Activated CD8-positive, alpha-beta memory T cell treated with anti-CD3 and anti-CD28 coated beads for 1 hour (primary cell): ENCODE measurements around the gene FBN1.

Experiments
- DNase-seq, 2 donors: peaks; one replicate each; pipeline ENCODE4 v3.0.0-alpha.2; 2020; ENCODE audit warnings: low read depth in 1 of 2; ENCODE audit errors: extremely low read depth in 1 of 2

The FBN1 gene

DNA sequence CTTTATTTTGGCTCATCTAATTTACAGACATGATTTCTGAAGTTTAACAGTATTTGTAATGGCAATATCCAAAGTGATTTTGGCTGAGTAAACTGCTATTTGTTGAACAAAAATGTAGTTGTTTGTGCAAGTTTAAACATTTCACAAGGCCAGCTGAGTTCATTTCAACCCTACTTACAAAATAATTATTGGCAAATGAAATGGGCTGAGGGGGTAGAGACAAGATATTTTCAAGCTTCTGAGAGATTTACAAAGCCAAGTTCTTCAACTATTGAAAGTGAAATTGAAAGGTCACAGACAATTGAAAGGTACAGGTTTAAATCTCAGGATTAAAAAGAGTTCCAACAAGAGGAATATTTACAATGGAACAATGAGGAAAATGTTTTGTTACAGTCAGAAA, 237.2 kb downstream of the FBN1 start:
- DNase-seq = no peak

DNA sequence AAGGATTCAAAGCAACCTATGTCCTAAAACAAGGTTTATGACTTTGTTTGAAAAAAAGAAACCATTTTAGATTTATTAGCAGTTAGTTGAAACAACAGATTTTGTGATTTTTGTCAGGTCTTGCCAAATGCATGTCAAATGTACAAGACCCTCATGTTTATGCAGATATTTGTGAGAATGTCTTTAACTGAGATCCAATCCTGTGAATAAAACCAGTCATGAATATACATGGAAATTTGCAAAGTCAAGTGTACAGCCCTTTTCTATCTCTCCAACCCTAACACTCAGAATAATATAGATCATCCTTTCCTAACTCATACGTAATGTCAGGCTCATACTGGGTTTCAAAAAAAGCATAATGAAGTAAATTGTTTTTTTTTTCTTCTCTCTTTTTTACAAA, 237.9 kb downstream of the FBN1 start:
- no peak for DNase-seq

DNA sequence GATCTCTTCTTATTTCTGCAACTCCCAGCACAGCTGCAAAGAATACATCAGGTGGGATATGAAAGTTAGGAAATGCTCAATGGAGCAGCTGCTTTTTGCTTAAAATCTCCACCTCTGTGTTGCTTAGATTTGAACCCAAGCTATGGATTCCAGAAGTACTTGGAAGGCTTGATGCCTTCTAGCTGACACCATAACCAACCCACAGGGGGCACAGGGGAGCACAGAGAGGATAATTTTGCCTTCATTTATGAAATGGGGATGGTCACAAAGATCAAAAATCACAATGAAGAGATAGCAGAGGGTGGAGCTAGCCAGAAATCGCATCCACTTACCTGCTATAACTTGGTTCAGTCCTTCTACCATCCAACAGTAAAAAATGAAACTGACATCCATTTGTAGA, 238.6 kb downstream of the FBN1 start:
- no peak for DNase-seq

DNA sequence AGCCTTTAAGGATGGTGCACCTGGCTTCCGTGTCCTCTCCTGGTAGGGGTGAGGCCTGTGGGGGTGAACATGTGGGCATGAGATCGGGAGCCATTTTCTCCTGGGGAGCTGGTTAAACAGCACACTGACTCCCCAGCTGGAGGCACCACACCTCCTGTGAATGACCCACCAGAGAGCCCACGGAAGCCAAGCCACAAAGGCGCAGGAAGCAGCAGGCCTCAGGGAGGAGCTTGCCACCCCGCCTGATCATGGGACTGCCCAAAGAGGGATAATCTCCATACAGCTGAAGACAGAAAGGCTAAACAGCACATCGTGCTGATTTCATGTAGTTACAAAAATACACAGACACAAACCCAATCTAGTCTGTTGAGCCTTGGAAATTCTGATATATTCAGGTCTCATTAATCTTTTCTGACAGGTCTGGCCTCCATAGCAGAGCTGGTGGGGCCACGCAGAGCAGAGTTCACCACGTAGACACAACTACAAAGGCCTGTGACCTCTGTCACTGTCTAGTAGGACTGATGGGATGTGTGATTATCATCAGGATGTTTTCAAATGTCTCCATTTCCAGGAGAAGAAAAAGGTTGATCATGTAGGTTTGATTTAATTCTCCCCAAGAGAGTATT, 239.1 kb downstream of the FBN1 start:
- DNase-seq = no peak

DNA sequence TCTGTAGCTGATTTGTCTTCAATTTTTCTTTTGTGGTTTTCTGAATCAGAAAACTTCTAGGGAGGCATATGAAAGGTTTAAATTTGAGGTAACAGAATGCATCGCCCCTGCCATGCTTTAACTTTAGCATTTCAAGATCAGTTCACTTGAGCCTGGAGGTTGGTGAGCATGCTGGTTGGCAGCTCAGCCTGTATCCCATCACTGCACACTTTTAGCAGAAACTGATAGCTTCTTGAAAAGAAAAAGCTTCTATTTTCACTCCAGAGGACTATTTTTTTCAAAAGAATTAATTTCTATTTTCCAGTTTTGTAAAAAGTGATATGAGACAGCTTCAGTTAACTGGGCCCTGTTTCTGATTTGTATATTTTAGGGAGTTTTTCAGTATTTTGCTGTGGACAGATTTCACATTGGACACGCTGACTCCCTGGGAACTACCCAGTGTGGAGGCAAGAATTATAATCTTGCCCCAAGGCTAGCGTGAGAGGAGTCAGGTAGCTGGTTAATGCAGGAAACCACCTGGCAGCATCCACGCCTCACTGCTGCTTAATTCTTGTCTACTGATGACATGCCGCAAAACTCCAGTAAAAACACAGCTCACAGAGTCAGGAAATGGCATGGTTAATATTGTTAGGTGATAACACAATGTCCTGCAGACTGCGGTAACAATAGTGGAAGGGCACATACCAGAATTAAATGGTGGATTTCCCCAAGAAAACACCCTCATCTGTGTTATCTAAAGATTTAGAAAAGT, 242.9 kb downstream of the FBN1 start:
- no peak for DNase-seq

DNA sequence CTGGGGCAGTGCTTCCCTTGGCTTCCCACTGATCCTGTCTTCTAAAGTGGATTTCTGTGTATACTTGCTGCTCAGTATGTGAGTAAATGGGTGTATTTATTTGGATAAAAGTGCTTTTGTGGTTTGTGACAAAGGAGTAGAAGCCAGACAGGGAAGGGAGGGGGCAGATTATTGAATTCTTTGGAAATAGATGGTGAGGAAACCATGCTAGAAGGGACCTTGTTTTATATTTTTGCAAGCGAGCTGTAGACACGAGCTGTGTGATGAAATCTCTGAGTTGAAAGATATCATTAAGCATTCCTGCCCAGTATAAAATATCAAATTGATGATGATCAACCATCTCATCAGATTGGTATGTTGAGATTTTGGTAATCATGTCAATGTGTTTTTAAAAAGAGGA, 245.4 kb downstream of the FBN1 start:
- no peak for DNase-seq

DNA sequence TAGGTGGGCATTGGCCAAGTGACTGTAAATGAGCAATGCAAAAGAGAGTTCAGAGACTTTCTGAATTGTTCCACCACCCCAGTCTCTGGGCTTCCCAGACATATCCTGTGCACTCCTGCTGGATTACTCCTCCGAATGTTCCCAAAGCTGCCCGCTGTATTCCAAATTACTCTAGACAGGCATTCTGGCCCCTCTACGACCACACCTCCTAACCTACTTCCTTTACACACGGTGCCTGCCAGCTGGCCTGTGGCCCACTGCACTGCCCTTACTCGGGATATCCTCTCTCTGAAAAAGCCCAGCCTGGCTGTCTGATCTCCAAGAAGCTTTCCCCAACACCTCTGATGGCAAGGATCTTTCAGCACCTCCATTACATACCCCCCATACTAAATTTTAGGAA, 247.7 kb downstream of the FBN1 start:
- no peak for DNase-seq

DNA sequence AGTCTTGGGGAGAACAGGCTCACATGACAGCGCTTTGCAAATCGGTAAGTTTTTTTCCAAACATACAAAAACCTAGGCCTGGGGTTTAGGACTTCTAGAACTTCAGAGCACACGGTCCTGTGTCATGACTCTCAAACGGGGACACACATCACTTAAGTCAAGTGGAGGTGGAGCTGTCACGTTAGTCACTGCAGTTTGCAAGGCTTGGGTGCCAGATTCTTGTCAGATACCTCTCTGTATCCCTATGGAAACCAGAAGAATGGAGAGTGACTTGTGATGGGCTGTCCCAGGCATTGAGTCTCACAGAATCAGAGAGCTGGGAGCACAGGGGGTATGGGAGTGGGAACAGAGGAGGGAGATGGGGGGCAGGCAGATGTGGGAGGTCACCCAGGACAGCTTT, 249.5 kb downstream of the FBN1 start:
- DNase-seq = no peak

DNA sequence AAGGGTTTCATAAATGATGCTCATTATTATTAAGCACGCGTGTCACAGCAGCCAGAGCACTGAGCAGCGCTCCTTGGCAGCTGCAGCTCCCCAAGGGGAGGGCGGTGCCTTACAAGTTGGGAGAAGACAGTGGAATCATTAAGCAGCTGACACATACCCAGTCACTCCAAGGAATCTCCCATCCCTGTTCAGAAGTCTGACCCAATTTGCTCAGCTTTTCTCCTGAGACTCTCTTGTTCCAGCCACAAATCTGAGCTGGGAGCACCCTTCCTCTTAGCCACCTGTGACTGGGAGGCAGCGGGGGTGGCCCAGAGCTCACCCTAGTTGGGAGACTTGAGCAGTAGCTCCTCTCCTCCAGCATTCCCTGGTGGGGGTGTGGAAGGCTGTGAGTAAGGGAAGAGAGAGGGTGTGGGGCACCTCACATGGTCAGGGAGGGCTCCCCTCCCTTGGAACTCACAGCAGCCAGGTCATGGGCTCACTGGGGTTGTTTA, 249.9 kb downstream of the FBN1 start:
- no peak for DNase-seq

DNA sequence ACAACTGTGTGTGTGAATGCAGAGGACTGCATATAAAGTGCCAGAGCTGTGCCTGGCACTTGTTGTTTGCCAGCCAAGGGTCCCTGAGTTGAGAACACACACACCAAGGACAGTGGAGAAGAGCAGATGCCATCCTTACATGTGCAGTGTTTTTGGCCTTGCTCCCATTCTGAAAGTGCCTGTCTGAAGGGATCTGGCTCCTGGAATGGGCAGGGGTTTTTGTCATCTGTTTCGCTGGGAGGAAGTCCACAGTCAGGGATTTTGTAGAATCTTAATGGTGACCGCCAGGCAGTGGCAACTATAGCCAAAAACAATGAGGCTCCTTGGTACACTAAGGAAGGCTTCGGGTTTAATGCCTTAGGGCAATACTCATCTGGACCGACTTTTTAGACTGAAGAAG, 250.5 kb downstream of the FBN1 start:
- no peak for DNase-seq

DNA sequence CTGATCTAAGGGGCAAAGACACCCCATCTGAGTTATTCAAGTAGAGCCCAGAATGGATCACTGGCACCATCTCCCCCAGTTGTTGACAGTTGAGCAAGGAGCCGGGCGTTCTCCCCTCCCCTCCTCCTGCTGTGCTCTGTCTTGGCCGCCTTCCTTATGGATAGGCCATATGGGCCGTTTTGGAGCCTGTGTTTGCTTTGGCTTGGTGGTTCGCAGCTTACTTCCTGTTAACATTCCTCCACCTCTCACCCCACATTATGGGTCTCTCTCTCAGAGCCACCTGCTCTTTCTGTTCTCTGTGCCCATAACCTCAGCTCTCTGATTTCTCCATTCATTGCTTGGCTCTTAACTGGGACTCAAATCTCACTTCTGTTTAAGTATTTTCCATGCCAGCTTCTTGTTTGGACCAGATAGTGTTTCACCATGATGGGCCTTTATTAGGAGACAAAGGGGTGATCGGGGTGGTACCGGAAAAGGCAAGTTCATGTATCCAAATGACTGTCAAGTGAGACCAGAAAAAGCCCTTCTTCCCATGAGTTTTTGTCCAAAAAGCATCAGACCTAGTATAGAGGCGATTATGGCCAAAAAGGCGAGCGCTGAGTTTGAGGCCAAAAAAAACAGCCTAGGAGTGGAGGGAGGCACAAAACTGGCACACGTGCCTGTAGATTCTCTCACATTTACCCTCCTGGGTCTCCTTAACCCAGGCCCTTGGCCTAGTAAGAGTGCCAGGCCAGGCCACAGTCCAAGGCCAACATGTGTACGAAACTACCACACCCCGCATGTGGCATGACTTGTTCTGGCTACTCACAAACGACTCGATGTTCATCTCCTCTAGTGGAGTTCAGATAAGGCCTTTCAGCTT, 251.6 kb downstream of the FBN1 start:
- no peak for DNase-seq

DNA sequence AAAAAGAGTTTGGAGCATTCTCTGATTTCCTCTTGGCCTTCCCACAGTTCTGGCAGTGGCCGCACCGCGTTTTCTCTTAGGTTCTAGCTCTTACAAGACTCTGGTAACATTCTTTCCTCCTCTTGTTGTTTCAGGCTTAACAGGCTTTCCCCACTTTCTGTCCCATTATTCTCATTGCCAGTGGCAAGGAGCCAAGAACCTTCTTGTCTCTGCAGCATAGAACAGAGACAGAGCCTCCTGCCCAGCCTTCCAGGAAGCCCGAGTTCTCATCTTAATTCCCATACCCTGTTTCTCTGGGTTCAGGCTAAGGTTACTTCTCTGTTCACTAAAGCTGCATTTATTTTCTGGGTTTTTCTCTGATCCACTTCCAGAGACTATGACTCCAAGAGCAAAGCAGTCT, 253.2 kb downstream of the FBN1 start:
- DNase-seq = no peak

DNA sequence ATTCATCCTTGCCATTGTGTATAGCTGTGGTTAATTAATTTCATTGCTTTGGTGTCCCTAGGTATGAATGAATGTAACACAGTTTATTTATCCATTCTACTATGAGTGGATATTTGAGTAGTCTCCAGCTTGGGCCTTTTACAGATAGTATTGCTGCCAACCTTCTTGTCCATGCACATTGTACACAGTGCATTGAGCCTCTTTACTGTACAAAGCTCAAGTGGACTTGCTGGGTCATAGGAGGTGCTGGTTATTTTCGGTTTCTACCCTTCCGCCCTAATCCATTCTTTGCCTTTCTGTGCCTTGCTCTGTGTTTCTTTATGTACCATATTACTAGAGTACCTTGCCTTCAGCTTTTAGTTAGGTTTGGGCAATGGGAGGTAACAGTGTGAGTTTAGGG, 253.6 kb downstream of the FBN1 start:
- no peak for DNase-seq

DNA sequence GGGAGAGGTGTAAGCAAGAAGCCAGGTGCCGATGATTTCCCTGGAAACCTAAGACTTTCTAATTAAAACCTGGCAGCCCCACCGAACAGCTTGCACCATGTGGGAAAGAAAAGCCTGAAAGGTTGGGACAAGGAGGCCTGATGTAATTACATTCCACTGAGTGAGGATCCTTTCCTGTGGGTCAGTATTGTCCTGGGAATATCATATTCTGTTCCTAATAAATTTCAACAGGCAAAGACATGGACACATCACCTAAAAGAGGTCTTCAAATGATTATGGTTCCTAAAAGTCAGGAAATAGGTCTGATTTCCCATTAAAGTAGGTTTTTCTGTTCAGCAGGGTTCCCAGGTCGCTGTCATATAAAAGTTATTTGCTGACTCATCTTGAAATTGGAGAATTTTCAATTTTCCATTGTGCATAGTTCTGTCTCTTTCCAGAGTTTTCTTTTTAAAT, 255.8 kb downstream of the FBN1 start:
- DNase-seq = no peak

DNA sequence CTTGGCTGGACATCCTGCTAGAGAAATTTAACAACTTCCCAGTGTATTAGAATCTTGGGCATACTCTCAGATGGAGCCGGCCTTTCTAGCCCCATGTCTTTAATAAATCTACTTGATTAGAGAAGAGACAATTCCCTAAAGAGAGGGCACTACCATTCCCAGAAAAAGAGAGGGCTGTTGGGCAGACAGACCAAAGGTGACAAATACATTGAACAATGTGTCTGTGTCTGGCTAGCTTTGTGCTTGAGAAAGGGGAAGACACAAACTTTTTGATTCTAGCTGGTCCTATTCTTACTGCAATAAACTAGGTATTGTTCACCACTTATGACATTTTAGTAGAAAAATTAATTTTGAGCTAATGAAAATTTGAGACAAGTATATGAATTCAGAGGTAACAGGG, 256.6 kb downstream of the FBN1 start:
- DNase-seq = no peak

DNA sequence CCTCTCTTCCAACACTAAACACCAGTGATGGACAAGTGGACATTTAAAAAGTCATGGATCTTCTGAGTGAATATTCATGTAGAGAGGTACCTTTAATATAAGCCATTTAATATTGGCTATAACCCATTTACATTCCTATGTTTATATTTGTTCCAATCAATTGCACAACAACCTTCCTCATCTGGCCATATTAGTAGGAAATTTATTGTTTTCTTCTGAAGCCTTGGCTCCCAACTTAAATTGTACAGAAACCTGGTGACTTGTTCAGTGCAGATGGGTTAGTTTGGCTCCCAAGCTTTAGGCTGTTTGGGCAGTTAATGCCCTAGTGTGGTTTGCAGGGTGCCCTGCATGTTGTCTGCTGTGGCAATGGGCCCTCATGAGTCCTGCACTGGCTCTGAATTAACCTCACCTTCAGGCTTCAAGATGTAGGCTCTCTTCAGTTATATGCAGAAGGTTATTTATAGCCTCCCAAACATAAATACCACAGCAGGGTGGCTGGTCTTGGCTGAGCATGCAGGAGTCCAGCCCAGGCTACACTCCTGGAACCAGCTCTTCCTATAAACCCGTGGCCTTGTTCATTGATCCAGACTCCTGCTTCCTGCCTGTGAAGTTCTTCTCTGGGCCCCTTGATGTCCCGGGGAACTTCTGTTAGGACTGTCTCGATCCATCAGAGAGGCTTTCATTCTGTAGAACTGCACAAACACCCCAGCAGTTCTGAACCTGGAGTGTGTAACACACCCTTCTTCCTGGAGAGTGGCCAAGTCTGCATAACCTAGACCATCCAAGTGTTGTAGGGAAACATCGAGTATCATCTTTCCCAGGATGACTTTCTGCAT, 257.3 kb downstream of the FBN1 start:
- no peak for DNase-seq

DNA sequence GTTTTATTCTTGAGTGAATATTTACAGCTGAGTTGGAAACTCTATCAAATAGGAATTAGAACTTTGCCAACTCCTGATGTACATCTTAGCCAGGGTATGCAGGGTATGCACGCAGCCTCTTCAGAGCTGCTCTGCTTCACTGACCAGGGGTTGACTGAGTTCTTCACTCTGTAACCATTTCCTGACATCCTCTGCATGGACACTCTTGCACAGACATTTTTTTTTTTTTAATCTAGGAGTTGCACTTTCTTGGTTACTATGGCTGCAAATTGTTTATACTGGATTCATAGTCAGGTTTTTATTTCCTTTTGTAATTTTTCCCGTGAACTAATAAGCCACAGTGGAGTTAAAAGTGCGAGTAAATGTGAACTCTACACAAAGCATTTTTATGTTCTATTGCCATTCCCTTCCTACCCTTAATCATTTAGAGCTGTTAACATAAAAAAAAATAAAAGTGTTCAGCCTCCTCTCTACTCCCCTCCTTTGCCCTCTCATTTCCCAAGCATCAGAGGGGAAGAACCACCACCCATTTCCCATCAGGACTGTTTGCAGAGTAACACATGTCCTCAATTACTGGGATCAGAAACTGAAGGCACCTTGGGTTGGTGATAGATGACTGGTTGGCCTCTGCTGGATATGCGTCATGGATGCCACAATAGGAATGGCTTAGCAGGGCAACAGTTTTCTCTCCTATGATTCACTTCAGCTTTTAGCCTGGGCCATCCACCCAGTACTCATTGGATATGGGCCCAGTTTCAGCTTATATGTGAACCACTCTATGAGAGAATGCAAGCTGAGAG, 260.3 kb downstream of the FBN1 start:
- DNase-seq = no peak

DNA sequence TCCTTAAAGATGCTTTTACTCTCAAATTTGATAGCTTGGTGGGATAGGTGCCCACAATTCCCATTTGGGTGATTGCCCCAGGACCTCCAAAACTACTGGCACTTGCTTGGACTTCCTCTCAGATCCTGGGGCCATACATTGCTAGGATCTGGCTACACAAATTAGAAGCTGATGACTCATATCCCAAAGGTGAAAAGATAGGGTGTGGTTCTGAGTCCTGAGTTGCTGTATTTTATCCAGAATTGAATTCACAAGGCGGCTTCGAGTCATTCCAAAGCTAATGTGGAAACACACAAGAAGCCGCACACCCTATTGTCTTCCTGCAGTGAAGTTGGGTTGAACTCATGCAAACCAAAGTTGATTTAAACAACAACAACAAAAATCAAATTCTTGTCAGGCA, 260.9 kb downstream of the FBN1 start:
- no peak for DNase-seq

DNA sequence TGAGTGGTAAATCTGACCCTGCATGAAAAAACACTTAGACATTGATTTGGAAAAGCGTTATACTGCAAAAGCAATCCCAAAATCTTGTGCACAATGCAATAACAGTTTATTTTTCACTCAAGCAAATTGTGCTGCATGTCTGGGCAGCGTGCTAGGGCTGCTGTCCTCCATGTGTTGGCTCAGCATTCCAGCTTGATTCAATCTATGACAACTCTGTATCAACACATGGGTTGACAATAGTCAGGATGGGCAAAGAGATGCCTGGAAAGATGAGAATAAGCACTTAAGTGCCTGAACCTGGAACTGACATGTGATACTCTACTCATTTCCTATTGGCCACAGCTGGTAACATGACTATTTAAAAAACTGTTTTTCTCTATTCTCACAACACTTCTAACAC, 262.5 kb downstream of the FBN1 start:
- DNase-seq = no peak

DNA sequence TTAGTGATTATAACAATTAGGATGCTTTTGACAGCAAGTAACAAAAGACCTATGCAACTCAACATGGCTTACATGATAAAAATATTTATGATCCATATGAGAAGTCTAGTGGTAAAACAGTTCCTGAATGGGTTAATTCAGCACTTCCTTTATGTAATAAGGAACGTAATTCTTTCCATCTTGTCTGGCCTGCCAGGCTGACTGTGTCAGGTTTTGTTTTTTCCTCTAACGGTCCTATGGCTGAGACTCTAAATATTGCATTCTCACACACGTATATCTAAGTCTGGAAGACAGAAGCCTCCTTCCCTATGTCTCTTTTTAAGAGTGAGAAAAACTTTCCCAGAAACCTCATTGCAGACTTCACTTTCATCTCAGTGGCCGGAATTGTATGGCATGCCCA, 263.6 kb downstream of the FBN1 start:
- DNase-seq = no peak
